GM23248 (cell line): ENCODE results near the gene LMAN2. TPM values are rescaled to one million over a fixed set of nuclear protein-coding genes. Genes with fewer than 3 reads are reported as not detected.
"Not testable (repeated sequence)": the region's sequence is repeated elsewhere in the genome, so short reads cannot be mapped to it uniquely, and the experiment has no call there.

Source experiments
- DNase-seq: peaks from one replicate; pipeline ENCODE4 v3.0.0-alpha.2; 2015
- H2AFZ ChIP-seq: fragments of 200-600 bp; sonication (generic); 2 replicates; pipeline ENCODE4 v1.6.1; 2016; ENCODE audit warnings: antibody characterized with exemption
- H3F3A ChIP-seq: fragments of 200-600 bp; sonication (generic); 2 replicates; pipeline ENCODE4 v1.6.1; 2016; ENCODE audit warnings: mild to moderate bottlenecking, antibody characterized with exemption, mixed run types; ENCODE audit not compliant: insufficient read depth
- H3K27ac ChIP-seq: fragments of 200-600 bp; sonication (generic); 2 replicates; pipeline ENCODE4 v1.5.1; 2016; ENCODE audit warnings: mild to moderate bottlenecking
- H3K27me3 ChIP-seq: fragments of 200-600 bp; sonication (generic); replicated peaks from 2 replicates; pipeline ENCODE4 v1.6.1; 2016; ENCODE audit warnings: mild to moderate bottlenecking; ENCODE audit not compliant: insufficient read depth
- H3K36me3 ChIP-seq: fragments of 200-600 bp; sonication (generic); 2 replicates; pipeline ENCODE4 v1.6.1; 2016; ENCODE audit warnings: low read depth, mild to moderate bottlenecking
- H3K4me1 ChIP-seq: fragments of 200-600 bp; sonication (generic); 2 replicates; pipeline ENCODE4 v1.6.1; 2016; ENCODE audit warnings: mild to moderate bottlenecking; ENCODE audit not compliant: insufficient read depth
- H3K4me2 ChIP-seq: fragments of 200-600 bp; sonication (generic); one replicate; pipeline ENCODE4 v1.6.1; 2016; ENCODE audit warnings: mild to moderate bottlenecking; ENCODE audit not compliant: unreplicated experiment
- H3K4me3 ChIP-seq: fragments of 200-600 bp; sonication (generic); 2 replicates; pipeline ENCODE4 v1.5.1; 2016; ENCODE audit warnings: mild to moderate bottlenecking
- H3K79me2 ChIP-seq: fragments of 200-600 bp; sonication (generic); 2 replicates; pipeline ENCODE4 v1.6.1; 2016; ENCODE audit warnings: mild to moderate bottlenecking; ENCODE audit not compliant: insufficient read depth
- H3K9ac ChIP-seq: fragments of 200-600 bp; sonication (generic); 2 replicates; pipeline ENCODE4 v1.6.1; 2016; ENCODE audit warnings: mild to moderate bottlenecking
- H3K9me2 ChIP-seq: fragments of 200-600 bp; sonication (generic); 2 replicates; pipeline ENCODE4 v1.6.1; 2016; ENCODE audit warnings: mixed run types, mild to moderate bottlenecking, moderate library complexity; ENCODE audit not compliant: insufficient read depth
- H3K9me3 ChIP-seq: fragments of 200-600 bp; sonication (generic); one replicate; pipeline ENCODE4 v1.6.1; 2017; ENCODE audit warnings: low read depth
- H4K20me1 ChIP-seq: fragments of 200-600 bp; sonication (generic); 2 replicates; pipeline ENCODE4 v1.6.0; 2016; ENCODE audit not compliant: insufficient read depth
- EZH2 ChIP-seq: fragments of 200-600 bp; sonication (generic); IDR thresholded peaks from 2 replicates; pipeline ENCODE4 v1.6.1; 2018; ENCODE audit warnings: antibody characterized with exemption, mild to moderate bottlenecking; ENCODE audit not compliant: insufficient read depth, poor library complexity, severe bottlenecking
- EZH2phosphoT487 ChIP-seq: fragments of 200-600 bp; sonication (generic); IDR thresholded peaks from 2 replicates; pipeline ENCODE4 v1.6.1; 2018; ENCODE audit warnings: antibody characterized with exemption, moderate library complexity, mild to moderate bottlenecking, low read depth; ENCODE audit not compliant: insufficient read depth
- WGBS, 2 experiments: methylation state at CpG; one replicate each; pipeline ENCODE4 v1.1.6; 2015 to 2017; ENCODE audit warnings: low lambda C conversion rate in 2 of 2, low coverage in 1 of 2; ENCODE audit errors: missing lambda C conversion rate in 2 of 2; 5-methylcytosine and 5-hydroxymethylcytosine counted together
- in situ Hi-C: fragments of 300-500 bp; cut with MboI; formaldehyde crosslinking; loops from 2 replicates; pipeline ENCODE4 v1.15.0; 2020
- polyA plus RNA-seq: library from polyadenylated mRNA; unstranded; fragments of >200 nt; fragmentation: Nextera tagmentation; extraction: Ambion mirVana; gene quantifications from 2 replicates; pipeline ENCODE4 v1.2.1, GENCODE V29; 2016
- total RNA-seq: library from RNA; depleted of rRNA; stranded (reverse); fragments of >200 nt; shearing (Covaris generic); gene quantifications from 2 replicates; pipeline ENCODE4 v1.2.3, GENCODE V29; 2014

Gene LMAN2
- total and polyA plus RNA-seq, 2 experiments from 2014 or later: 303 to 313 TPM

DNA sequence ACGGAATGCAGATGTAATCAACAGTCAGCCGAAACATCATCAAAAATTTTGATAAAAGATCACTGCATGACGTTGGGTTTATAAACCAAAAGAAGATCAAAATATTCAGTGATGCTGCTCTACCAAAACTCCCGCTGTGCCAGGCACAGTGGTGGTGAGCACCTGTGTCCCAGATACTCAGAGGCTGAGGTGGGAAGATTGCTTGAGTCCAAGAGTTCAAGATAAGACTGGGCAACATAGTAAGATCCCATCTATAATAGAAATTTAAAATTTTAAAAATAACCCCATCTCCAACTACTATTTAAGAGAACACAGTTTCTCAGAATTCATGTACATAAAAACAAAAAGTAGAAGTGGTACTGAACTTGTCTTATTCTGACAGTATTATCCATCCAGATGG, 3.8 kb downstream of the LMAN2 start:
- no peaks in the 10 kb centered on the region; the same call in none of the 2 replicates for H3K36me3 ChIP-seq
- no peak overlapping the region for H3K4me2 ChIP-seq
- no peak for DNase-seq
- H4K20me1 ChIP-seq: no peaks in the 10 kb centered on the region
- in situ Hi-C loops: no loop called here
- H2AFZ ChIP-seq: no peak overlapping the region
- no peak overlapping the region for H3K27ac ChIP-seq
- H3K9ac ChIP-seq: no peak overlapping the region
- no peaks in the 10 kb centered on the region for H3F3A ChIP-seq
- TF ChIP-seq EZH2phosphoT487: no peak
- TF ChIP-seq EZH2: no peak
- no peaks in the 10 kb centered on the region for H3K9me3 ChIP-seq
- H3K4me3 ChIP-seq: no peak overlapping the region
- no peaks in the 10 kb centered on the region for H3K27me3 ChIP-seq
- H3K79me2 ChIP-seq: peaks cover 86% of the 10 kb centered on the region
- H3K4me1 ChIP-seq: peaks cover 17% of the 10 kb centered on the region
- H3K9me2 ChIP-seq: no peaks in the 10 kb centered on the region
- WGBS, 2 experiments: 79 to 83% methylated on average over 4 of the region's 4 CpGs

DNA sequence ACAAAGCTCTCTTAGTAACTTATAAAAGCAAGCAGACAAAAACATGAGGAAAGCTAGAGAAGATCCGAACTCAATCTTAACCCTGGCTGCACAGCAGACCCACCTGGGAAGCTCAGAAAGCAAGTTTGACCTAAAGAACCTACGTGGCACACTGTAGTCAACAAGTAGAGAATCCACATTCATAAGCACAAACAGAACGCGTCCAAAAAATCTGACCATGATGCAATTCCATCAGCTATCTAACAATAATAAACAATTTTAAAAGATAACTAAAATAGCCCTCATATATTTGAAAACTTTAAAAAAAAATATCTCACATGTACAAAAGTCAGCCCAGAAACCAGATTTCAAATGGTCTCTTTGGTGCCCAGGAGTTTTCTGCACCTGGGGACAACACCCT, 4.6 kb downstream of the LMAN2 start:
- Histone ChIP-seq H3K4me1 (peaks cover 17% of the 10 kb centered on the region), H3K27me3 (no peaks in the 10 kb centered on the region), H3K9ac (no peak overlapping the region), H3F3A (no peaks in the 10 kb centered on the region), H3K9me3 (no peaks in the 10 kb centered on the region), H3K79me2 (peaks cover 95% of the 10 kb centered on the region), H4K20me1 (no peaks in the 10 kb centered on the region), H3K36me3 (no peaks in the 10 kb centered on the region; the same call in none of the 2 replicates), H3K4me3 (no peak overlapping the region), H3K9me2 (no peaks in the 10 kb centered on the region), H3K27ac (no peak overlapping the region), H3K4me2 (no peak overlapping the region), H2AFZ (no peak overlapping the region)
- no peak for DNase-seq
- in situ Hi-C loops: no loop called here
- WGBS, 2 experiments: 84 to 85% methylated on average over 4 of the region's 4 CpGs
- TF ChIP-seq EZH2phosphoT487 (no peak), EZH2 (no peak)

DNA sequence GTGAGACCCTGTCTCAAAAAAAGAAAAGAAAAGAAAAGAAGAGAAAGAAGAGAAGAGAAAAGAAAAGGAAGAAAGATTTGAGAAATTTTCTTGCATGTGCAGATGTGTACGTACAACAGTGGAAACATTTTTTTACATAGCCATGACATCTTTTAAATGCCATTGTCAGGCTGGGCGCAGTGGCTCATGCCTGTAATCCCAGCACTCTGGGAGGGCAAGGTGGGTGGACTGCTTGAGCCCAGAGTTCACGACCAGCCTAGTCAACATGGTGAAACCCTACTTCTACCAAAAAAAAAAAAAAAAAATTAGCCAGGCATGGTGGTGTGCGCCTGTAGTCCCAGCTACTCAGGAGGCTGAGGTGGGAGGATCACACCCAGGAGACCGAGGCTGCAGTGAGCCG, 6.6 kb downstream of the LMAN2 start:
- no peak overlapping the region for H3K9ac ChIP-seq
- H3K4me2 ChIP-seq: no peak overlapping the region
- H3F3A ChIP-seq: no peaks in the 10 kb centered on the region
- in situ Hi-C loops: no loop called here
- H3K4me3 ChIP-seq: no peak overlapping the region
- DNase-seq: no peak
- H4K20me1 ChIP-seq: no peaks in the 10 kb centered on the region
- H3K27ac ChIP-seq: no peak overlapping the region
- no peaks in the 10 kb centered on the region for H3K27me3 ChIP-seq
- TF ChIP-seq EZH2: no peak
- no peak for TF ChIP-seq EZH2phosphoT487
- H3K9me2 ChIP-seq: no peaks in the 10 kb centered on the region
- 98 to 100% methylated on average over 6 of the region's 6 CpGs for WGBS, 2 experiments
- peaks cover 8% of the 10 kb centered on the region; the same call in 1 of the 2 replicates for H3K4me1 ChIP-seq
- H3K36me3 ChIP-seq: no peaks in the 10 kb centered on the region; the same call in none of the 2 replicates
- no peak overlapping the region for H2AFZ ChIP-seq
- no peaks in the 10 kb centered on the region for H3K9me3 ChIP-seq
- peaks cover 100% of the 10 kb centered on the region for H3K79me2 ChIP-seq

DNA sequence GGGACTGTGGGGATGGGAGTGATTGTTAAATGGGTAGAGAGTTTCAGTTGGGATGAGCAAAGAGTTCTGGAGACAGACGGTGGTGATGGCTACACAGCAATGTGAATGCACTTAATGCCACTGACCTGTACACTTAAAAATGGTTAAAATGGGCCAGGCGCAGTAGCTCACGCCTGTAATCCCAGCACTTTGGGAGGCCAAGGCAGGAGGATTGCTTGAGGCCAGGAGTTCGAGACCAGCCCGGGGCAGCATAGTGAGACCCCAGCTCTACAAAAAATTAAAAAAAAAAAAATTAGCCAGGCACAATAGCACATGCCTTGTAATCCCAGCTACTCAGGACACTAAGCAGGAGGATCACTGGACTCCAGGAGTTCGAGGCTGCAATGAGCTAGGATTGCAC, 7.7 kb downstream of the LMAN2 start:
- WGBS, 2 experiments: 87 to 97% methylated on average over 6 of the region's 6 CpGs
- no peak for DNase-seq
- in situ Hi-C loops: no loop called here
- Histone ChIP-seq H3K4me2 (no peak overlapping the region), H3K79me2 (peaks cover 100% of the 10 kb centered on the region), H3K9me3 (no peaks in the 10 kb centered on the region), H3K9ac (no peak overlapping the region), H3K27me3 (no peaks in the 10 kb centered on the region), H3F3A (no peaks in the 10 kb centered on the region), H3K4me3 (no peak overlapping the region), H3K4me1 (no peaks in the 10 kb centered on the region), H3K36me3 (no peaks in the 10 kb centered on the region; the same call in none of the 2 replicates), H3K9me2 (no peaks in the 10 kb centered on the region), H3K27ac (no peak overlapping the region), H4K20me1 (no peaks in the 10 kb centered on the region), H2AFZ (no peak overlapping the region)
- no peak for TF ChIP-seq EZH2
- no peak for TF ChIP-seq EZH2phosphoT487

DNA sequence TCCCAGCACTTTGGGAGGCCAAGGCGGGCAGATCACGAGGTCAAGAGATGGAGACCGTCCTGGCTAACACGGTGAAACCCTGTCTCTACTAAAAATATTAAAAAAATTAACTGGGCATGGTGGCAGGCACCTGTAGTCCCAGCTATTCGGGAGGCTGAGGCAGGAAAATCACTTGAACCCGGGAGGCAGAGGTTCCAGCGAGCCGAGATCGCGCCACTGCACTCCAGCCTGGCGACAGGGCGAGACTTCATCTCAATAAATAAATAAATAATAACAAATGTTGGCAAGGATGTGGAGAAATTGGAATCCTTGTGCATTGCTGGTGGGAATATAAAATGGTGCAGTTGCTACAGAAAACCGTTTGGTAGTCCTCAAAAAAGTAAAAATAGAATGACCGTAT, 8.5 kb downstream of the LMAN2 start:
- H3F3A ChIP-seq, H4K20me1 ChIP-seq, H3K4me3 ChIP-seq, H3K36me3 ChIP-seq, H3K4me2 ChIP-seq, DNase-seq, H3K27me3 ChIP-seq, H3K4me1 ChIP-seq, H3K9ac ChIP-seq, H3K9me3 ChIP-seq, H3K9me2 ChIP-seq, in situ Hi-C loops, H2AFZ ChIP-seq, H3K27ac ChIP-seq: not testable (repeated sequence)
- WGBS, 2 experiments: 92 to 96% methylated on average over 14 of the region's 14 CpGs
- peaks cover 94% of the 10 kb centered on the region for H3K79me2 ChIP-seq
